DMS53 treated with DMSO at 0.1 percent for 48 hours (cell line): ENCODE results near the gene PCBP3.
A peak's percentile ranks its signal among the peaks of the same experiment; 100 is the strongest.
"Not testable (repeated sequence)": the region's sequence is repeated elsewhere in the genome, so short reads cannot be mapped to it uniquely, and the experiment has no call there.

Experiments used
- DNase-seq: peaks from one replicate; lab custom pipeline; 2025; ENCODE audit not compliant: unreplicated experiment; lab: John Stamatoyannopoulos, UW

The PCBP3 gene

GRCh38 chr21:45972716-45973474, 329.4 kb downstream of the PCBP3 start:
- no peak for DNase-seq

GRCh38 chr21:45973475-45974072, 330.0 kb downstream of the PCBP3 start:
- DNase-seq: no peak

- peak; percentile 20 for DNase-seq
Measured at GRCh38 chr21:45974073-45975019, 330.8 kb downstream of the PCBP3 start.

DNA sequence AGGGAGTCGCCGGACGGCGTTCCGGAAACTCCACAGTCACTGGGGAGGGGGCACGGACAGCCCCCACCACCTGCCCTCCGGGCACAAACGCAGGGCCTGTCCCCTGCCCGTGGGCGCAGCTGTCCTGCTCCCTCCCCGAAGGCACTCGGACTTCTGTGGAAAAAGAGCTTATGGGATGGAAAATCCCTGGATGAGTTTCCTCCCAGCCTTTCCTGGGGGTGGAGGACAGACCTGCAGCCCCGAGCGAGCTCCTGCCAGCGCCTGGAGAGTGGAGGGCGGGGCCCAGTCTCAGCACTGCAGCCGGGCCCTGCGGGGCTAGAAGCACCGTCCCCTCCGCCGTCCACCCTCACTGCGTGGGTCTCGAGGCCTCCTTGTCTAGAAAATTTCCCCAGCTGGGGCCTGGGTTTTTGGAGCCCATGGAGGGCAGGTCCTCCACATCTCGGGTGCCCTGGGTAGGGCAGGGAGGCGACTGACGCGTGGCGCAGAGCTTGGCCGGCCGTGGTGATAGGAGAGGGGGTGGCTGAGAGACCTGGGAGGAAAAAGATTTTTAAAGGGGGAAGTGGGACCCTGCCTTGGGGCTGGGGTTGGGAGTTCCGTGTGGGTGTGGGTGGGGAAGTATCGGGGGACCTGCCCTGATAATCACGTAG, 331.6 kb downstream of the PCBP3 start:
- DNase-seq: no peak

GRCh38 chr21:45975667-45976409, 332.3 kb downstream of the PCBP3 start:
- DNase-seq: not testable (repeated sequence)

DNA sequence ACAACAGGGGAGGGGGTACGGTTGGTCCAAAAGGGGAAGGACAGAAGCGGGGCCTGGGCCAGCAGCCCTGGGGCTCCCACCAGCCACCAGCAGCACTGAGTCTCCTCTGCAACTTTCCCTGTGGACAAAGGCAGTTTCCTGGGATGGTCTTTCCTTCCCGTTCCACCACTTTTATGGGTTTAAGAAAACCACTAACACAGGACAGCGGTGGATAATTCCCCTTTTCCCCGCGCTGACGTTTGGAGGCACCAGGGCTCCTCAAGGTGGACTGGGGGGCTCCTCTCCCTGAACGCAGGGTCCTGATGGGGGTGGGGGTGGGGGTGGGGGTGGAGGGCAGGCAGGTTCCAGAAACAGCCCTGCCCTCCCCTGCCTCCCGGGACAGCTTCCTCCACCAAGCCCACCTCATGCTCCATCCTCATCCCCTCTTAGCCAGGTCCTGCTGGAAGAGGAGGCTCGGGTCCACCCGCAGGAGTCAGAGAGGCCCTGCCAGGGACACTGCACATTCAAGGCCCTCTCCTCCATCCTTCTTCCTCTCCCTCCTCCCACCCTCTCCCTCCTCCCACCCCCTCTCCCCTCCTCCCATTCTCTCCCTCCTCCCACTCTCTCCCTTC, 333.3 kb downstream of the PCBP3 start:
- no peak for DNase-seq

- no peak for DNase-seq
Measured at GRCh38 chr21:45977396-45977795, 333.9 kb downstream of the PCBP3 start.

DNA sequence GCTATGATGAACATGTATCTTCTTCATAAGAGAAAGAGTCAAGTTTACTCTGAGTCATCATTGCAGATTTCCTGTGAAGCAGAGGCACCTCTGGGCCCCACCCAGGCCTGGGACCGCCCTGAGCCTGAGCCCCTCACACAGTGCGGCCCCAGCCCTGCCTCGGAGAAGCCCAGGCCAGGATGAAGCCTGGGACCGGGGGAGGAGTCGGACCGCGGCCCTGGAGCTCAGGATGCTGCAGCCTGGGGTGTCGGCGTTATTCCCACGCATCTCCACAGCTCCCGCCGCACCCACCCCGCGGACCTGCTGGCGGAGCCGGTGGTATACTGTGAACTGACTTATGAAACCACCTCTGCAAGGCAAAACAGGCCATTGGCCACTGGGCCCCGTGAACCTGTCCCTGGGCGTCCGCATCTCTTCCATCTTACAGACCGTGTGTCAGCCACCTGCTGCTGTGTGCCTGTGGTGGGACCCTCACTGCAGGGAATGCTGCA, 335.7 kb downstream of the PCBP3 start:
- no peak for DNase-seq

- DNase-seq: no peak
Measured at GRCh38 chr21:45979651-45980050, 336.1 kb downstream of the PCBP3 start.

- no peak for DNase-seq
Measured at GRCh38 chr21:45980271-45980670, 336.7 kb downstream of the PCBP3 start.

GRCh38 chr21:45980697-45981096, 337.2 kb downstream of the PCBP3 start:
- DNase-seq: no peak

- peak; percentile 23 for DNase-seq
Measured at GRCh38 chr21:45981151-45982091, 337.9 kb downstream of the PCBP3 start, which contains the start of gene COL6A1. TSS of gene COL6A1 (plus strand) at chr21:45981770. CDS start at chr21:45981851, 81 bp downstream.

DNA sequence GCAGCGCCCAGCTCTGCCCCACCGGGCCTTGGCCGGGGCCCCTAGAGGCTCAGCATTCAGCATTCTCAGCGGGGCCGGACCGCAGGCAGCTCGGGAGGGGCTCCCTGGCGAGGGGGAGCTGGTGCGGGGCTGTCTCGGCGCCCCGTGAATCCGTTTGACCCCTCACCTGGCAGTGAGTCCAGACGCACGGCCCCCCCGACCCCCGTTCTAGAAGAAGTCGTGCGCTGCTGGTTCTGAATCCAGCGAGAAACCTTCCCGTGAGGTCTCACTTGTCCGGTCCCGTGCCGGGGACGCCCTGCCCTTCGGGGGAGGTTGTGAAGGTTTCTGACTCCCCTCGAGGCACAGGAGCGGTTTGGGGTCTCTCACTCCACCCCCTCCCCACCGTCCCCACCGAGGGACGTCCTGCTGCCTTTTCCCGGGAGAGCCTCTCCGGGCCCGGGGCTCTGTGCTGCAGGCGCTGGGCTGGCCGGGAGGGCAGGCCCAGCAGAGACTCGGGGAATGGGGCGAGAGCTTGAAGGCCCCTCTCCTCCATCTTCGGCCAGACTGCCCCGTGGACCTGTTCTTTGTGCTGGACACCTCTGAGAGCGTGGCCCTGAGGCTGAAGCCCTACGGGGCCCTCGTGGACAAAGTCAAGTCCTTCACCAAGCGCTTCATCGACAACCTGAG, 338.7 kb downstream of the PCBP3 start:
- DNase-seq: no peak

GRCh38 chr21:45982758-45983648, 339.5 kb downstream of the PCBP3 start:
- DNase-seq: peak; percentile 10

DNA sequence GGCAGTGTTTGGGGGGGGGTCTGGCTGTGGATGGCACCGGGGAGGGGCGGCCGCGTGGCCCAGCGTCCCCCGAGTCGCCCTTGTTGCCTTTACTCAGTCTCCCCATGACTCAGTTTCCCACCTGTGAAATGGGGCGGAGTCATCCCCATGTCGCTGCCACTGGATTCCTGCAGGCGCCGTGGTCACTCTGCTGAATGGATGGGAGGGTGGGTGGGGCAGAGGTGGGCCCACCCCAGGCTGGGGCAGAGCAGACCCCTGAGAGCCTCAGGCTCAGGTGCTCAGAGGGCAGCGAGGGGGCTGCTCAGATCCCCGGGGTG, 340.1 kb downstream of the PCBP3 start:
- no peak for DNase-seq

GRCh38 chr21:45983981-45984551, 340.5 kb downstream of the PCBP3 start:
- DNase-seq: peak; percentile 37

GRCh38 chr21:45984584-45985095, 341.1 kb downstream of the PCBP3 start:
- DNase-seq: no peak
